GM12891 (cell line): ENCODE results near the gene CSRNP2.

Source experiments
- PAX5 ChIP-seq: IDR thresholded peaks from 2 replicates; pipeline ENCODE4 v1.6.1; 2011; ENCODE audit warnings: low read length, moderate library complexity, mild to moderate bottlenecking; ENCODE audit not compliant: insufficient read depth, severe bottlenecking
- POLR2A ChIP-seq: IDR thresholded peaks from 2 replicates; pipeline ENCODE4 v1.6.1; 2011; ENCODE audit warnings: low read depth, low read length, control low read depth
- POLR2AphosphoS5 ChIP-seq: IDR thresholded peaks from 2 replicates; pipeline ENCODE4 v1.6.1; 2011; ENCODE audit warnings: low read depth, low read length, control low read depth
- SPI1 ChIP-seq: IDR thresholded peaks from 2 replicates; pipeline ENCODE4 v1.6.1; 2011; ENCODE audit warnings: low read depth, low read length, control low read depth
- TAF1 ChIP-seq: IDR thresholded peaks from 2 replicates; pipeline ENCODE4 v1.6.1; 2011; ENCODE audit warnings: low read depth, low read length, control low read depth

- TF ChIP-seq POLR2A, result no peak
- TF ChIP-seq POLR2AphosphoS5, result no peak
- no peak for TF ChIP-seq TAF1
- no peak for TF ChIP-seq PAX5
- TF ChIP-seq SPI1, result no peak
These were observed 13.4 kb downstream of the CSRNP2 start for GRCh38 chr12:51070004-51070403.
